ENCODE results near the gene TRIM46. TPM values are rescaled to one million over a fixed set of nuclear protein-coding genes. Genes with fewer than 3 reads are reported as not detected.
"Not testable (repeated sequence)": the region's sequence is repeated elsewhere in the genome, so short reads cannot be mapped to it uniquely, and the experiment has no call there.

Gene TRIM46
- total and polyA plus RNA-seq, 2 experiments from 2014 or later, result 8.1 to 15.4 TPM

DNA sequence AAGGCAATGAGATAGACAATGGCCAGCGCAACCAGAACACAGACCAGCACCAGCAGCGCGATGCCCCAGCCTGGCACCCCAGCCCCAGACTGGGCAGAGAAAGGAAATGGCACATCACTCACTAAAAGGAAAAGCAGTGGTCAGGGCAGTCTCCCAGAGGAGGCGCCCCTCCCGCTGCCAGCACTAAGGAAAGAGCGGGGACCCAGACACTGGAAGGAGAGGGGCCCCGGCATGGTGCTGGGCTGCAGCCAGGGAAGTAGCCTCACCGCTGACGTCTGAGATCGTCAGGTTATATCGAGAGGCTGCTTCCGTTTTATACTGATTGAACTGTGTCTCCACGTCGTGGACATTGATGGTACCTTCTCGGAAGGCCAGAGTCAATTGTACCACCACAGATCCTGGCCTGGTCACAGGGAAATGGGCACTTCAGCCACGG is 13.8 kb downstream of the TRIM46 start (continued):
- TF ChIP-seq, protein P1, sequence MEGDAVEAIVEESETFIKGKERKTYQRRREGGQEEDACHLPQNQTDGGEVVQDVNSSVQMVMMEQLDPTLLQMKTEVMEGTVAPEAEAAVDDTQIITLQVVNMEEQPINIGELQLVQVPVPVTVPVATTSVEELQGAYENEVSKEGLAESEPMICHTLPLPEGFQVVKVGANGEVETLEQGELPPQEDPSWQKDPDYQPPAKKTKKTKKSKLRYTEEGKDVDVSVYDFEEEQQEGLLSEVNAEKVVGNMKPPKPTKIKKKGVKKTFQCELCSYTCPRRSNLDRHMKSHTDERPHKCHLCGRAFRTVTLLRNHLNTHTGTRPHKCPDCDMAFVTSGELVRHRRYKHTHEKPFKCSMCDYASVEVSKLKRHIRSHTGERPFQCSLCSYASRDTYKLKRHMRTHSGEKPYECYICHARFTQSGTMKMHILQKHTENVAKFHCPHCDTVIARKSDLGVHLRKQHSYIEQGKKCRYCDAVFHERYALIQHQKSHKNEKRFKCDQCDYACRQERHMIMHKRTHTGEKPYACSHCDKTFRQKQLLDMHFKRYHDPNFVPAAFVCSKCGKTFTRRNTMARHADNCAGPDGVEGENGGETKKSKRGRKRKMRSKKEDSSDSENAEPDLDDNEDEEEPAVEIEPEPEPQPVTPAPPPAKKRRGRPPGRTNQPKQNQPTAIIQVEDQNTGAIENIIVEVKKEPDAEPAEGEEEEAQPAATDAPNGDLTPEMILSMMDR (conservative IDR thresholded peaks at IDR 0.05; ENCODE audit: low read depth in 2 of 2), result no peak
- TF ChIP-seq EZH2 (IDR thresholded peaks at IDR 0.05; ENCODE audit: low read depth, unreplicated experiment), result no peak
- TF ChIP-seq, protein P2, sequence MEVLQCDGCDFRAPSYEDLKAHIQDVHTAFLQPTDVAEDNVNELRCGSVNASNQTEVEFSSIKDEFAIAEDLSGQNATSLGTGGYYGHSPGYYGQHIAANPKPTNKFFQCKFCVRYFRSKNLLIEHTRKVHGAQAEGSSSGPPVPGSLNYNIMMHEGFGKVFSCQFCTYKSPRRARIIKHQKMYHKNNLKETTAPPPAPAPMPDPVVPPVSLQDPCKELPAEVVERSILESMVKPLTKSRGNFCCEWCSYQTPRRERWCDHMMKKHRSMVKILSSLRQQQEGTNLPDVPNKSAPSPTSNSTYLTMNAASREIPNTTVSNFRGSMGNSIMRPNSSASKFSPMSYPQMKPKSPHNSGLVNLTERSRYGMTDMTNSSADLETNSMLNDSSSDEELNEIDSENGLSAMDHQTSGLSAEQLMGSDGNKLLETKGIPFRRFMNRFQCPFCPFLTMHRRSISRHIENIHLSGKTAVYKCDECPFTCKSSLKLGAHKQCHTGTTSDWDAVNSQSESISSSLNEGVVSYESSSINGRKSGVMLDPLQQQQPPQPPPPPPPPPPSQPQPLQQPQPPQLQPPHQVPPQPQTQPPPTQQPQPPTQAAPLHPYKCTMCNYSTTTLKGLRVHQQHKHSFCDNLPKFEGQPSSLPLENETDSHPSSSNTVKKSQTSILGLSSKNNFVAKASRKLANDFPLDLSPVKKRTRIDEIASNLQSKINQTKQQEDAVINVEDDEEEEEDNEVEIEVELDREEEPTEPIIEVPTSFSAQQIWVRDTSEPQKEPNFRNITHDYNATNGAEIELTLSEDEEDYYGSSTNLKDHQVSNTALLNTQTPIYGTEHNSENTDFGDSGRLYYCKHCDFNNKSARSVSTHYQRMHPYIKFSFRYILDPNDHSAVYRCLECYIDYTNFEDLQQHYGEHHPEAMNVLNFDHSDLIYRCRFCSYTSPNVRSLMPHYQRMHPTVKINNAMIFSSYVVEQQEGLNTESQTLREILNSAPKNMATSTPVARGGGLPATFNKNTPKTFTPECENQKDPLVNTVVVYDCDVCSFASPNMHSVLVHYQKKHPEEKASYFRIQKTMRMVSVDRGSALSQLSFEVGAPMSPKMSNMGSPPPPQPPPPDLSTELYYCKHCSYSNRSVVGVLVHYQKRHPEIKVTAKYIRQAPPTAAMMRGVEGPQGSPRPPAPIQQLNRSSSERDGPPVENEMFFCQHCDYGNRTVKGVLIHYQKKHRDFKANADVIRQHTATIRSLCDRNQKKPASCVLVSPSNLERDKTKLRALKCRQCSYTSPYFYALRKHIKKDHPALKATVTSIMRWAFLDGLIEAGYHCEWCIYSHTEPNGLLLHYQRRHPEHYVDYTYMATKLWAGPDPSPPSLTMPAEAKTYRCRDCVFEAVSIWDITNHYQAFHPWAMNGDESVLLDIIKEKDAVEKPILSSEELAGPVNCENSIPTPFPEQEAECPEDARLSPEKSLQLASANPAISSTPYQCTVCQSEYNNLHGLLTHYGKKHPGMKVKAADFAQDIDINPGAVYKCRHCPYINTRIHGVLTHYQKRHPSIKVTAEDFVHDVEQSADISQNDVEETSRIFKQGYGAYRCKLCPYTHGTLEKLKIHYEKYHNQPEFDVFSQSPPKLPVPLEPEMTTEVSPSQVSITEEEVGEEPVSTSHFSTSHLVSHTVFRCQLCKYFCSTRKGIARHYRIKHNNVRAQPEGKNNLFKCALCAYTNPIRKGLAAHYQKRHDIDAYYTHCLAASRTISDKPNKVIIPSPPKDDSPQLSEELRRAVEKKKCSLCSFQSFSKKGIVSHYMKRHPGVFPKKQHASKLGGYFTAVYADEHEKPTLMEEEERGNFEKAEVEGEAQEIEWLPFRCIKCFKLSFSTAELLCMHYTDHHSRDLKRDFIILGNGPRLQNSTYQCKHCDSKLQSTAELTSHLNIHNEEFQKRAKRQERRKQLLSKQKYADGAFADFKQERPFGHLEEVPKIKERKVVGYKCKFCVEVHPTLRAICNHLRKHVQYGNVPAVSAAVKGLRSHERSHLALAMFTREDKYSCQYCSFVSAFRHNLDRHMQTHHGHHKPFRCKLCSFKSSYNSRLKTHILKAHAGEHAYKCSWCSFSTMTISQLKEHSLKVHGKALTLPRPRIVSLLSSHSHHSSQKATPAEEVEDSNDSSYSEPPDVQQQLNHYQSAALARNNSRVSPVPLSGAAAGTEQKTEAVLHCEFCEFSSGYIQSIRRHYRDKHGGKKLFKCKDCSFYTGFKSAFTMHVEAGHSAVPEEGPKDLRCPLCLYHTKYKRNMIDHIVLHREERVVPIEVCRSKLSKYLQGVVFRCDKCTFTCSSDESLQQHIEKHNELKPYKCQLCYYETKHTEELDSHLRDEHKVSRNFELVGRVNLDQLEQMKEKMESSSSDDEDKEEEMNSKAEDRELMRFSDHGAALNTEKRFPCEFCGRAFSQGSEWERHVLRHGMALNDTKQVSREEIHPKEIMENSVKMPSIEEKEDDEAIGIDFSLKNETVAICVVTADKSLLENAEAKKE (CRISPR knock-in tag; IDR thresholded peaks at IDR 0.05), result no peak

DNA sequence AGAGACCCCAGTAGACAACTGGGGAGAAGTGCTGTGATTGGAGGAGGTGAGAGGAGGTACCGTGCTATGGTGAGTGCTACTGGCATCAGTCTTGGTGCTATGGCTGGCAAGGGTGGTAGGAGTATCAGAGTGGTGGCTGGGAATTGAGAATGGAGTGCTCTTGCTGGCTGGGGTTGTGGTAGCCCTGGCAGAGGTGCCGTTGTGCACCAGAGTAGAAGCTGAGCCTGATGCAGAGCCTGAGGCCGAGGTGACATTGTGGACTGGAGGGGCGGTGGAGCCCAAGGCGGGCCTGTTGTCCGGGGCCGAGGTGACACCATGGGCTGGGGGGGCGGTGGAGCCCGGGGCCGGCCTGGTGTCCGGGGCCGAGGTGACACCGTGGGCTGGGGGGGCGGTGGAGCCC is 14.6 kb downstream of the TRIM46 start:
- Histone ChIP-seq H3F3A (replicated peaks; ENCODE audit: low read depth) (peaks cover 10% of the 10 kb centered on the region; the same call in 1 of the 2 replicates), H3K4me1 (ENCODE audit: insufficient read depth) (peaks cover 23% of the 10 kb centered on the region), H3K36me3 (ENCODE audit: insufficient read depth) (no peaks in the 10 kb centered on the region), H2AFZ (no peak overlapping the region), H3K79me2 (replicated peaks; ENCODE audit: insufficient read depth) (no peaks in the 10 kb centered on the region), H3K27me3 (ENCODE audit: insufficient read depth) (no peaks in the 10 kb centered on the region), H3K9me2 (ENCODE audit: insufficient read depth) (no peaks in the 10 kb centered on the region), H3K4me3 (no peak overlapping the region), H4K20me1 (replicated peaks; ENCODE audit: insufficient read depth) (no peaks in the 10 kb centered on the region), H3K4me2 (no peak overlapping the region), H3K27ac (ENCODE audit: low read depth) (no peak overlapping the region)
- DNase-seq (ENCODE audit: low spot score) (no peak), ATAC-seq (no peak)
- peaks cover 28% of the 10 kb centered on the region for H3K27me3 Mint-ChIP-seq (ENCODE audit: insufficient read depth, low read depth, poor library complexity)
- H3K4me3 Mint-ChIP-seq, result peak overlapping the region; percentile 14; the same call in 1 of the 3 replicates
- TF ChIP-seq CREB1 (CRISPR knock-in tag; IDR thresholded peaks at IDR 0.05; ENCODE audit: low read depth), result no peak
- TF ChIP-seq, protein P1 (conservative IDR thresholded peaks at IDR 0.05; ENCODE audit: low read depth in 2 of 2), result no peak
- no peak for TF ChIP-seq EZH2 (IDR thresholded peaks at IDR 0.05; ENCODE audit: low read depth, unreplicated experiment)
- no peak for TF ChIP-seq JUNB (IDR thresholded peaks at IDR 0.05; ENCODE audit: unreplicated experiment)
- no peak for TF ChIP-seq ZNF114 (CRISPR knock-in tag; IDR thresholded peaks at IDR 0.05)
- no peak for TF ChIP-seq NANOG (IDR thresholded peaks at IDR 0.05; ENCODE audit: borderline replicate concordance)
- no peak for TF ChIP-seq EZH2phosphoT487 (IDR thresholded peaks at IDR 0.05; ENCODE audit: unreplicated experiment)
- no peak for TF ChIP-seq STAT1 (IDR thresholded peaks at IDR 0.05; ENCODE audit: unreplicated experiment)
- H3K9me3 Mint-ChIP-seq, result 0 out of 3 replicates have a peak, but pooled peaks cover 2% of the 10 kb centered on the region
- peaks cover 12% of the 10 kb centered on the region; the same call in 2 of the 3 replicates for H3K36me3 Mint-ChIP-seq (ENCODE audit: low read depth)
- H3K27ac Mint-ChIP-seq, result peak overlapping the region; percentile 81
- peaks cover 39% of the 10 kb centered on the region for H3K4me1 Mint-ChIP-seq

DNA sequence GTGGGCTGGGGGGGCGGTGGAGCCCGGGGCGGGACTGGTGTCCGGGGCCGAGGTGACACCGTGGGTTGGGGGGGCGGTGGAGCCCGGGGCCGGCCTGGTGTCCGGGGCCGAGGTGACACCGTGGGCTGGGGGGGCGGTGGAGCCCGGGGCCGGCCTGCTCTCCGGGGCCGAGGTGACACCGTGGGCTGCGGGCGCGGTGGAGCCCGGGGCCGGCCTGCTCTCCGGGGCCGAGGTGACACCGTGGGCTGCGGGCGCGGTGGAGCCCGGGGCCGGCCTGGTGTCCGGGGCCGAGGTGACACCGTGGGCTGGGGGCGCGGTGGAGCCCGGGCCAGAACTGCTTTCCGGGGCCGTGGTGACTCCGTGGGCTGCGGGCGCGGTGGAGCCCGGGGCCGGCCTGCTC is 16.3 kb downstream of the TRIM46 start:
- H3K4me3 Mint-ChIP-seq; H3K36me3 Mint-ChIP-seq (ENCODE audit: low read depth); H3K27me3 ChIP-seq (ENCODE audit: insufficient read depth); H3K9me3 Mint-ChIP-seq; H3K79me2 ChIP-seq (replicated peaks; ENCODE audit: insufficient read depth); H4K20me1 ChIP-seq (replicated peaks; ENCODE audit: insufficient read depth); H3K36me3 ChIP-seq (ENCODE audit: insufficient read depth); ATAC-seq; H2AFZ ChIP-seq; H3K27ac Mint-ChIP-seq; H3K27ac ChIP-seq (ENCODE audit: low read depth); H3K4me2 ChIP-seq; H3K9me2 ChIP-seq (ENCODE audit: insufficient read depth); DNase-seq (ENCODE audit: low spot score); H3K4me3 ChIP-seq: not testable (repeated sequence)
- peaks cover 42% of the 10 kb centered on the region for H3K4me1 Mint-ChIP-seq
- Histone ChIP-seq H3F3A (replicated peaks; ENCODE audit: low read depth) (peaks cover 16% of the 10 kb centered on the region; the same call in 1 of the 2 replicates), H3K4me1 (ENCODE audit: insufficient read depth) (peaks cover 24% of the 10 kb centered on the region)
- H3K27me3 Mint-ChIP-seq (ENCODE audit: insufficient read depth, low read depth, poor library complexity), result peaks cover 40% of the 10 kb centered on the region

Data from GM23338 (cell line).